RWPE2 (cell line): ENCODE measurements around the gene CNNM2.

ENCODE experiments used
- ATAC-seq: fragments of 200-7000 bp; cut with Tn5 transposase; 3 replicates; pipeline ENCODE4 v1.9.1; 2021; ENCODE audit warnings: low read depth
- DNase-seq: peaks from one replicate; pipeline ENCODE4 v3.0.0-alpha.2; 2020; ENCODE audit warnings: low spot score
- H3K27ac ChIP-seq: fragments of 450-650 bp; 2 replicates; pipeline ENCODE4 v1.5.1; 2017; ENCODE audit warnings: mild to moderate bottlenecking; ENCODE audit not compliant: poor library complexity, severe bottlenecking
- H3K27me3 ChIP-seq: fragments of 250-450 bp; sonication (Bioruptor Pico); 2 replicates; pipeline ENCODE4 v1.5.1; 2021; ENCODE audit warnings: mild to moderate bottlenecking, moderate library complexity; ENCODE audit not compliant: insufficient read depth, poor library complexity, severe bottlenecking
- H3K36me3 ChIP-seq: fragments of 250-450 bp; sonication (Bioruptor Pico); 2 replicates; pipeline ENCODE4 v1.5.1; 2020; ENCODE audit warnings: low read depth, mild to moderate bottlenecking, moderate library complexity
- H3K4me1 ChIP-seq: fragments of 250-450 bp; sonication (Bioruptor Pico); 2 replicates; pipeline ENCODE4 v1.5.1; 2021; ENCODE audit warnings: mild to moderate bottlenecking, moderate library complexity; ENCODE audit not compliant: insufficient read depth, poor library complexity, severe bottlenecking
- H3K4me3 ChIP-seq: fragments of 250-450 bp; sonication (Bioruptor Pico); 2 replicates; pipeline ENCODE4 v1.5.1; 2021; ENCODE audit warnings: mild to moderate bottlenecking, moderate library complexity; ENCODE audit not compliant: severe bottlenecking
- H3K9me3 ChIP-seq: fragments of 250-450 bp; sonication (Bioruptor Pico); 2 replicates; pipeline ENCODE4 v1.5.1; 2021; ENCODE audit warnings: mild to moderate bottlenecking, moderate library complexity; ENCODE audit not compliant: severe bottlenecking
- CTCF ChIP-seq: fragments of 450-650 bp; IDR thresholded peaks from one replicate; pipeline ENCODE4 v1.5.1; 2017; ENCODE audit warnings: mild to moderate bottlenecking, moderate library complexity; ENCODE audit not compliant: poor library complexity, severe bottlenecking

Gene CNNM2

GRCh38 chr10:102949916-102950315, 31.8 kb downstream of the CNNM2 start:
- TF ChIP-seq CTCF, result no peak
- no peak overlapping the region for H3K4me3 ChIP-seq
- no peak for DNase-seq
- no peak overlapping the region for H3K27ac ChIP-seq
- H3K36me3 ChIP-seq, result no peaks in the 10 kb centered on the region
- peak; percentile 42; the same call in 1 of the 3 replicates for ATAC-seq
- no peaks in the 10 kb centered on the region for H3K27me3 ChIP-seq
- H3K9me3 ChIP-seq, result no peaks in the 10 kb centered on the region
- no peaks in the 10 kb centered on the region for H3K4me1 ChIP-seq

GRCh38 chr10:102951316-102951715, 33.2 kb downstream of the CNNM2 start:
- Histone ChIP-seq H3K4me1 (no peaks in the 10 kb centered on the region), H3K27me3 (no peaks in the 10 kb centered on the region), H3K27ac (no peak overlapping the region), H3K4me3 (no peak overlapping the region), H3K36me3 (no peaks in the 10 kb centered on the region), H3K9me3 (no peaks in the 10 kb centered on the region)
- DNase-seq (no peak), ATAC-seq (no peak)
- no peak for TF ChIP-seq CTCF

- no peaks in the 10 kb centered on the region for H3K4me1 ChIP-seq
- no peak overlapping the region for H3K27ac ChIP-seq
- no peak for DNase-seq
- no peaks in the 10 kb centered on the region for H3K27me3 ChIP-seq
- TF ChIP-seq CTCF, result no peak
- H3K36me3 ChIP-seq, result no peaks in the 10 kb centered on the region
- ATAC-seq, result no peak
- H3K4me3 ChIP-seq, result no peak overlapping the region
- H3K9me3 ChIP-seq, result no peaks in the 10 kb centered on the region
These were observed 41.3 kb downstream of the CNNM2 start for GRCh38 chr10:102959360-102959759.

GRCh38 chr10:102960157-102960556, 42.1 kb downstream of the CNNM2 start:
- no peak for ATAC-seq
- Histone ChIP-seq H3K27me3 (no peaks in the 10 kb centered on the region), H3K36me3 (no peaks in the 10 kb centered on the region), H3K4me1 (no peaks in the 10 kb centered on the region), H3K27ac (no peak overlapping the region), H3K4me3 (no peak overlapping the region), H3K9me3 (no peaks in the 10 kb centered on the region)
- DNase-seq, result no peak
- TF ChIP-seq CTCF, result no peak

- Histone ChIP-seq H3K4me3 (no peak overlapping the region), H3K9me3 (no peaks in the 10 kb centered on the region), H3K27me3 (no peaks in the 10 kb centered on the region), H3K27ac (no peak overlapping the region), H3K4me1 (no peaks in the 10 kb centered on the region), H3K36me3 (no peaks in the 10 kb centered on the region)
- DNase-seq (no peak), ATAC-seq (peak; percentile 54; the same call in 1 of the 3 replicates)
- TF ChIP-seq CTCF, result no peak
These were observed 44.2 kb downstream of the CNNM2 start for GRCh38 chr10:102962267-102962666.
